Bladder microvascular endothelial cell (primary cell): ENCODE results near the gene EFTUD2. TPM values are rescaled to one million over a fixed set of nuclear protein-coding genes. Genes with fewer than 3 reads are reported as not detected.

Experiments
- total RNA-seq: library from RNA; depleted of rRNA; stranded (reverse); fragments of >200 nt; gene quantifications from 2 replicates; pipeline ENCODE4 v1.2.3, GENCODE V29; 2014

The EFTUD2 gene
- 144 and 266 TPM in 2 replicates for total RNA-seq

DNA sequence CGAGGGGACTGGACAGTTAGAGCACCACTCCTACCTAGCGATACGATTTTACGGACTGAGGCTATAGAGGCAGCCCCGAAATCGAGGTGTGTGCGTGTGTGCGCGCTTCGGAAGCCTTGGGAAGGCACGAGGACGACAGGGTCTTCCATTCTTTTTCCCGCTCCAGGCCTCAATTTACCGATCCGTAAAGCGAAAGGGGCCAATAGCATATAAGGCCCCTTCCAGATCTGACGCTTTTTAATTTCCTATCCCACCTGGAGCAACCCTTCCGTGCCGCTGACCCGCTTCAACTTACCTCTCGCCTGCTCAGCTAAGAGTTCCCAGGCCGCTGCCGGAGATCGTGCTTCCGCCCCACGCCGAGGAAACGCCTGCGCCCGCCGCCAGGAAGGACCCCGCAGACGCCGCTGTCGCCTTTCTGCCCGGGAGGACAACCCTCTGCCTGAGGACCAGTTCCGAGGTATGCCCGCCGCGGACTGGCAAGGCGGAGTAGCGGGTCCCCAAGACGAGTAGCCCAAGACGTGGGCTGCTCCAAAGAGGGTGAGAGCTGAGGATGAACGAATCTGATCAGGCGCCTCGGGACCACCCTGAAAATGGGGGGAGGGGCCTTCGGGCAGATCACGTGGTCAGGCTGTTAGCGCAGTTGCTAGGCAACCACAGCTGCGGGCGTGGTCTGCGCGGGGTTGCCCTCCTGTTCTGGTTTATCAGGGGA lies at the start of gene EFTUD2:
Gene EFTUD2 (minus strand): TSS at position 372 of the 709 bp plus-strand sequence. CDS start 4,924 bp downstream, outside the sequence.

DNA sequence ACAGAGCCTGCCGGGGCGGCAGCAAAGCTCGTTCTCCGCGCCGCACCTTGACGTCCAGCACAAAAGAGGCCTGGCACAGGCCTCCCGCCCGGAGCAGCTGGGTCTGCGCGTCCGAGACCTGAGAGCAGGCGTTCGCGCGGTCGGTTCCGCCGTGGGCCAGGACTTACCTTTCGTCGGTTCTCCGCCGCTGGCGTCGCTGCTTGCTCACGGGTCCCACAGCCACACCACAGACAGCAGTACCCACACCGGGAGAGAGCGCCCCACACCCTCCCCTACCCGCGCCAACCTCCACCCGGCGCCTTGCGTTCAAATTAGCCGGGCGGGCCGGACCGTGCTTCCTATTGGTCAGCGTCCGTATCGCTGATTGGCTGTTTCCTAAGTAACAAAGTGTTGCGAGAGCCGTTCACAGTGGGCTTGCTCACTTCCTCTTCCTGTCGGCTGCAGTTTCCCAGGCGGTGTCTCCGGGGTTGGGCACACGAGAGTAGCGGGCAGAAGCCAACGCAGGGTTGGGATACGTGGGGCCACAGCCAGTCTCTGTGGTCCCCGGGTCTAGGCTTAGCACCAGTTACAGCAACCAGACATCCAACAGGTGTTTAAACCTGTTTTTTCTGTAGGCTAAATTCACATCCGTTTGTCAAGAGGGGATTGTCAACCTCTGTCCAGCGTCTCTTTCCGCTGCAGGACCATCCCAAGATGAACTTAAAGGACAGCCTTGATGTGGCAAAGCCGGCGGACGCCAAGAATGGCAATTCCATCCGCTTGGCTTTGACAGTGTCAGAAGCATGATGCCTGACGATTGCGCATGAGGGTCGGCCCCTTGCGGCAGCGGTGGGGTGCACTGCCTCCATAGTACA lies 48.4 kb upstream of the EFTUD2 start, which contains the start of gene KIF18B:
Gene KIF18B (minus strand): TSS at position 313 of the 854 bp plus-strand sequence. CDS start 11,429 bp downstream, outside the sequence.

DNA sequence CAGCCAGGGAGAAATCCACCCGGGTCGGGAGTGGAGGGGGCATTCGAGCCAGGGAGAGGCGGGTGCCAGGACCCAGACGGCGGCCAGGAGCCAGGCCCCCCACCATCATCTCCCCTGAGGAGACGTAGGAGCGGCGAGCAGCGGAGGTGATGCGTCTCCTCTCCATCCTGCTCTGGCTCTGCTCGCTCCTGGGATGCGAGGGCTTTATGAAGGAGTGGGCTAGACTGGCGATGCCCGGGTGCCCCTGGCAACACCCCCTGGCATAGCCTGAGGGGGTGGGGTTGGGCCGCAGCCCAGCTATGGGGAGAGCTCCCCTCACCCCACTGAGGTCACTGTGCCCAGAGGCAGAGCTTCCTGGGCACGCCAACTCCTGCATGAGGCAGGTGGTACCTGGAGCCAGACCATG lies 16.1 kb upstream of the EFTUD2 start, which contains the start of gene GFAP:
Gene GFAP (minus strand): TSS at position 180 of the 406 bp plus-strand sequence. CDS start 14 bp downstream, at position 166.

DNA sequence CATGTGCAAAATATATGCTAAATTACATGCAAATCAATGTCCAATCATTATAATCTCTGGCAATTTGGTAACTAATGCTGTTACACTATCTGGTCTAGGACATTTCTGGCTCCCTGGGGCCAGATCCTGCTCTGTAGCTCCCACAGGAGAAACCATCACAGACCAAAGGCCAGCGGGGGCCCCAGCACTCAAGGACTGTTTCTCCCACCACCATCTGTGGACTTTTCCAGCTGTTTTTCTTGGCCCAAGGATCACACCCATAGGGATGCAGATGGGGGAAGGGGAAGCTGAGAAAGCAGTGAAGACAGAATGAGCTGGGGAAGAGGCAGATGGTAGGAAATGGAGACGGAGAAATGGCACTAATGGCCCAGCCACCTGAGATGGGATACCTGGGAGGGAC lies 51.7 kb downstream of the EFTUD2 start, which contains the start of gene HIGD1B:
Gene HIGD1B (plus strand): TSS at position 298 of the 400 bp plus-strand sequence. CDS start 270 bp downstream, outside the sequence.

DNA sequence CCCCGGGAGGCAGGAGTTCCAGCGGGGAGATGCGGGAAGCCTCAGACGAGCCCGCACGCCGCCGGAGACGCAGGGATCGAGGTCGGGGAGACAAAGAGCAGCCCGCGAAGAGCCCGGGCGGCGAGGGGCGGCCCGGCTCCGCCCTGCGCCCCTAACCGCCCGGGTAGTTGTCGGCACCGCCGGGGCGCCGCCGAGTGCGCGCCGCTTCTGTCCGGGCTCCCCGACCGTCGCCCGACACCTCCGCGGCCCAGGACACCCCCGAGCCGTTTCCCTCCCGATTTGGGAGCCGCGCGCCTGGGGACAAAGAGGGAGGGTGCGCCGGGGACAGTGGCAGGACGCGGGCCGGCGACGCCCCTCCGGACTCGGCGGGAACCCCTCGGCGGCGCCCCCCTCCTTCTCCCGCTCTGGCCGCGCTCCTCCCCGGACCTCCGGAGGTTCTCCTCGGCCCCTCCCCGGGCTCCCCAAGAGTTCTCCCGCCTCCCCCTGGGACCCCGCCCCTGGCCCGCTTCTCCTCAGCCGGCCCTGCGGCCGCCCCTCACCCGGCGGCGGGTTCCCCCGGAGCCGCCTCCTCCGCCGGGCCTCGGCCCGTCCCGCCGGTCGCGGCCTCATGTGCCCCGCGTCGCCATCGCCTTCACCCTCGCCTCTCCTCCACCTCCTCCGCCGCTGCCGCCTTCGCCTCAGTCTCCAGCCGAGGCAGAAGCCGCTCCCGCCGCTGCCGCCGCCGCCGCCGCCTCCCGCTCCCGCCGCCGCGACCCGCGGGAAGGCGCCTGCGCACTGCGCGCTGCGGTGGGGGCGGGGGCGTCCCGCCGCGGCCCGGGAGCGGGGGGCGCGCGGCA lies 69.5 kb downstream of the EFTUD2 start, which contains the start of gene GJC1:
Gene GJC1 (minus strand): TSS at position 765 of the 836 bp plus-strand sequence. CDS start 24,470 bp downstream, outside the sequence.

Other genes with a start within 250 kb of the EFTUD2 start
- under 0.01 TPM in 1 of 2 replicates, not detected in the other for gene MEIOC, start 243.0 kb downstream of the EFTUD2 start, total RNA-seq
- gene CCDC43, start 209.7 kb downstream of the EFTUD2 start, total RNA-seq: 29.1 and 39.0 TPM in 2 replicates
- gene DBF4B, start 190.8 kb downstream of the EFTUD2 start, total RNA-seq: 4.5 and 5.8 TPM in 2 replicates
- under 0.01 and 0.13 TPM in 2 replicates for gene ADAM11, start 140.5 kb downstream of the EFTUD2 start, total RNA-seq
- gene GJC1, start 69.2 kb downstream of the EFTUD2 start, total RNA-seq: 8.1 and 12.6 TPM in 2 replicates
- not detected in 2 replicates for gene HIGD1B, start 51.6 kb downstream of the EFTUD2 start, total RNA-seq
- 0.16 TPM in 1 of 2 replicates, not detected in the other for gene GFAP, start 16.1 kb upstream of the EFTUD2 start, total RNA-seq
- gene KIF18B, start 48.3 kb upstream of the EFTUD2 start, total RNA-seq: 2.8 and 3.9 TPM in 2 replicates
- 0.31 TPM in 1 of 2 replicates, not detected in the other for gene C1QL1, start 68.9 kb upstream of the EFTUD2 start, total RNA-seq
- 17.2 and 30.6 TPM in 2 replicates for gene DCAKD, start 152.2 kb upstream of the EFTUD2 start, total RNA-seq
- 48.7 and 116 TPM in 2 replicates for gene NMT1, start 161.9 kb upstream of the EFTUD2 start, total RNA-seq
- 10.2 and 31.5 TPM in 2 replicates for gene PLCD3, start 233.1 kb upstream of the EFTUD2 start, total RNA-seq
- 2.6 and 3.9 TPM in 2 replicates for gene ACBD4, start 236.2 kb upstream of the EFTUD2 start, total RNA-seq
- 5.8 and 8.6 TPM in 2 replicates for gene HEXIM1, start 249.0 kb upstream of the EFTUD2 start, total RNA-seq